Lung (tissue), 12 donors: Measurements from ENCODE around the gene BRME1. TPM values are rescaled to one million over a fixed set of nuclear protein-coding genes. Genes with fewer than 3 reads are reported as not detected.
A peak's percentile ranks its signal among the peaks of the same experiment; 100 is the strongest.

Source experiments
- ATAC-seq: fragments of 200-7000 bp; cut with Tn5 transposase; one replicate; pipeline ENCODE4 v1.9.1; 2020; ENCODE audit warnings: moderate number of reproducible peaks; ENCODE audit not compliant: insufficient read depth, low FRiP score
- DNase-seq, 3 donors: peaks; one replicate each; pipeline ENCODE4 v3.0.0-alpha.2; 2013 to 2017
- H3K27ac ChIP-seq, 2 donors: one replicate each; pipeline ENCODE4 v1.5.1; 2013; ENCODE audit warnings: mild to moderate bottlenecking in 2 of 2, moderate library complexity in 2 of 2, control low read depth in 1 of 2, inconsistent platforms in 1 of 2, low read depth in 1 of 2, low read length in 1 of 2
- H3K27me3 ChIP-seq, 3 donors: one replicate each; pipeline ENCODE4 v1.5.1; 2013; ENCODE audit warnings: low read length in 2 of 3; ENCODE audit not compliant: control insufficient read depth in 3 of 3, insufficient read depth in 3 of 3
- H3K36me3 ChIP-seq, 4 donors: one replicate each; pipeline ENCODE4 v1.5.1; 2013; ENCODE audit warnings: low read length in 4 of 4, mild to moderate bottlenecking in 1 of 4, moderate library complexity in 1 of 4; ENCODE audit not compliant: control insufficient read depth in 4 of 4, insufficient read depth in 4 of 4
- H3K4me1 ChIP-seq, 5 donors: one replicate each; pipeline ENCODE4 v1.5.1; 2013; ENCODE audit warnings: low read length in 5 of 5, mild to moderate bottlenecking in 2 of 5, moderate library complexity in 1 of 5; ENCODE audit not compliant: control insufficient read depth in 5 of 5, insufficient read depth in 5 of 5
- H3K4me3 ChIP-seq: one replicate; pipeline ENCODE4 v1.5.1; 2013; ENCODE audit warnings: mild to moderate bottlenecking, control low read depth, moderate library complexity
- H3K9ac ChIP-seq, 2 donors: one replicate each; pipeline ENCODE4 v1.5.1; 2013; ENCODE audit warnings: low read length in 2 of 2, control low read depth in 1 of 2; ENCODE audit not compliant: insufficient read depth in 1 of 2
- H3K9me3 ChIP-seq, 4 donors: one replicate each; pipeline ENCODE4 v1.5.1; 2013; ENCODE audit warnings: low read length in 3 of 4, mild to moderate bottlenecking in 1 of 4, moderate library complexity in 1 of 4; ENCODE audit not compliant: control insufficient read depth in 4 of 4, insufficient read depth in 3 of 4
- CTCF ChIP-seq: IDR thresholded peaks from 2 replicates; pipeline ENCODE4 v1.5.1; 2012; ENCODE audit warnings: mild to moderate bottlenecking; ENCODE audit errors: control extremely low read depth, extremely low read depth
- WGBS, 2 donors: extraction: QIAGEN DNeasy Blood & Tissue Kit; methylation state at CpG; one replicate each; pipeline ENCODE4 v1.1.7; 2013; 5-methylcytosine and 5-hydroxymethylcytosine counted together
- polyA plus RNA-seq, 2 donors: library from polyadenylated mRNA; stranded (reverse); fragments of 200-250 nt; gene quantifications; one replicate each; pipeline ENCODE4 v1.2.1, GENCODE V29; 2013
- total RNA-seq, 2 donors: library from RNA; depleted of rRNA in 1 of 2; stranded (reverse); fragments of >200 nt in 1 of 2; gene quantifications; one replicate each; pipeline ENCODE4 v1.2.1, GENCODE V29; 2014 to 2021
- donor health status: control.
- donor health status: control.
- donor health status: Bipolar disorder and iron deficiency.
- donor health status: healthy.
- donor health status: DM: yes; HTN: yes; CAD: no.

BRME1 gene
- total and polyA plus RNA-seq, 4 donors, result 1.3 to 3.2 (median 2.9) TPM

GRCh38 chr19:13841086-13841961, 64.6 kb downstream of the BRME1 start:
- H3K4me3 ChIP-seq, result peak overlapping the region; percentile 88
- peak overlapping the region; percentile 98 to 99 for H3K27ac ChIP-seq
- ATAC-seq (no peak), DNase-seq (peak in 1 of 3 donors; percentile 43)
- no peaks in the 10 kb centered on the region for H3K9me3 ChIP-seq
- H3K36me3 ChIP-seq, result peaks cover 0 to 6% (median under 1%) of the 10 kb centered on the region in 4 donors
- peaks cover 0 to 55% (median 11%) of the 10 kb centered on the region in 5 donors for H3K4me1 ChIP-seq
- no peaks in the 10 kb centered on the region for H3K27me3 ChIP-seq
- H3K9ac ChIP-seq, result peak overlapping the region; percentile 55 to 61
- no peak for TF ChIP-seq CTCF
- 24% methylated on average over 26 of the region's 26 CpGs for WGBS, 2 donors

DNA sequence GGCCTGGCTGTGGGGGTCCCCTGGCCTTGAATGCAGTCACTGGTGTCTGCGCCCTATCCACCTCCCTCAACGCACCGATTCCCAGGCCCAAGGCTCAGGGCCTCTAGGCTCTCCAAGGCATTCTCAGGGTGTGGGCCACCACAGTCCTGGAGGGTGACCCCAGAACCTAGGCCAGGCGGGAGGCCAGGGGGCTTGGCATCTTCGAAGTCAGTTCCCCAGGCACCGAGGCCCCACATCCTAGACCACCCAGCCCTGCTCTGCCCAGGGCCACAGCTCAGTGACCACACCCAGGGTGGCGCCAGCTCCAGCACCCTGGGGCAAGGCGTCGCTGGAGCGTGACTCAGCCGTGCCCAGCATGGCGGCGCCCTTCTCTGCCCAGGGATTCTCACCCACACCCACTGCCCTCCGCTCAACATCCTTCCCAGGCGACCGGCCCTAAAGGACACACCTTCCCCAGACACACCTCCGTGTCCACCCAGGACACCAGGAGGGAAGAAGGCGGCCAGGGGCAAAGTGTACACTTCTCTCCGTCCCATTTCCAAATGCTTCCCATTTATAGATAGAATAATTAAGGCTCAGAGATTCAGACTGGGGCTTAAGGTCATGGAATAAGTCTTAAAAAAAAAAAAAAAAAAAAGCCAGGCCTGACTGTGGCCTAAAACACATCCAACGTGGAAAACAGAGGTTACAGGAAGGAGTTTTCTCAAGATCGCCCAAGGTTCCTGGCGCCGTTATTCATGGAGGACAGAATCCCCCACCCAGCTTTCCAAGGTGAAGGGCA, 65.4 kb downstream of the BRME1 start:
- H3K4me3 ChIP-seq, result peak overlapping the region; percentile 88
- 23 to 24% methylated on average over 23 of the region's 23 CpGs for WGBS, 2 donors
- TF ChIP-seq CTCF, result no peak
- no peaks in the 10 kb centered on the region for H3K9me3 ChIP-seq
- peak overlapping the region in 1 of 2 donors; percentile 58 for H3K9ac ChIP-seq
- ATAC-seq (peak; percentile 12), DNase-seq (peak in 1 of 3 donors; percentile 43)
- peak overlapping the region; percentile 98 to 99 for H3K27ac ChIP-seq
- H3K27me3 ChIP-seq, result no peaks in the 10 kb centered on the region
- H3K4me1 ChIP-seq, result peaks cover 0 to 58% (median 17%) of the 10 kb centered on the region in 5 donors
- peaks cover 0 to 14% (median 5%) of the 10 kb centered on the region in 4 donors for H3K36me3 ChIP-seq

GRCh38 chr19:13839938-13840304, 66.0 kb downstream of the BRME1 start:
- H3K36me3 ChIP-seq, result peaks cover 0 to 16% (median 6%) of the 10 kb centered on the region in 4 donors
- H3K9me3 ChIP-seq, result no peaks in the 10 kb centered on the region
- H3K4me3 ChIP-seq, result peak overlapping the region; percentile 88
- ATAC-seq (peak; percentile 1), DNase-seq (no peak)
- no peaks in the 10 kb centered on the region for H3K27me3 ChIP-seq
- no peak for TF ChIP-seq CTCF
- peak overlapping the region in 1 of 2 donors; percentile 32 for H3K9ac ChIP-seq
- H3K4me1 ChIP-seq, result peaks cover 0 to 58% (median 17%) of the 10 kb centered on the region in 5 donors
- H3K27ac ChIP-seq, result peak overlapping the region; percentile 98 to 99
- WGBS, 2 donors, result 7 to 9% methylated on average over 6 of the region's 6 CpGs
